CD4-positive, CD25-positive, alpha-beta regulatory T cell (primary cell): ENCODE results near the gene DOK3. TPM values are rescaled to one million over a fixed set of nuclear protein-coding genes. Genes with fewer than 3 reads are reported as not detected.
"Not testable (repeated sequence)": the region's sequence is repeated elsewhere in the genome, so short reads cannot be mapped to it uniquely, and the experiment has no call there.

Experiments used
- ATAC-seq, 2 donors: fragments of 150-1000 bp; cut with Tn5 transposase; one replicate each; pipeline ENCODE4 v1.10.0; 2021; ENCODE audit warnings: low read depth in 2 of 2, moderate number of reproducible peaks in 2 of 2, moderate library complexity in 1 of 2
- DNase-seq, 3 donors: peaks; one replicate each; pipeline versions ENCODE4 v3.0.0 to v3.0.0-alpha.2; 2012 to 2022; ENCODE audit warnings: mixed read lengths in 1 of 3
- H3K27ac ChIP-seq: one replicate; pipeline ENCODE4 v1.7.0; 2013; ENCODE audit warnings: mild to moderate bottlenecking, low read length; ENCODE audit not compliant: insufficient read depth, poor library complexity, severe bottlenecking
- H3K27me3 ChIP-seq: one replicate; pipeline ENCODE4 v1.7.0; 2013; ENCODE audit warnings: low read length; ENCODE audit not compliant: control insufficient read depth, insufficient read depth
- H3K36me3 ChIP-seq: one replicate; pipeline ENCODE4 v1.7.0; 2013; ENCODE audit warnings: mild to moderate bottlenecking, low read length, moderate library complexity; ENCODE audit not compliant: control insufficient read depth, insufficient read depth
- H3K4me1 ChIP-seq: 2 replicates; pipeline ENCODE4 v1.7.0; 2013; ENCODE audit warnings: mild to moderate bottlenecking, low read length; ENCODE audit not compliant: insufficient read depth, control insufficient read depth, poor library complexity, severe bottlenecking
- H3K4me3 ChIP-seq: one replicate; pipeline ENCODE4 v1.7.0; 2013; ENCODE audit warnings: low read depth, mild to moderate bottlenecking, low read length, moderate library complexity
- H3K9me3 ChIP-seq, 2 experiments: 1 replicate in 1 of 2; 2 replicates in 1 of 2; pipeline ENCODE4 v1.7.0; 2013; ENCODE audit warnings: low read length in 2 of 2, mild to moderate bottlenecking in 1 of 2, moderate library complexity in 1 of 2; ENCODE audit not compliant: control insufficient read depth in 2 of 2
- H3K27ac Mint-ChIP-seq, 3 donors: one replicate each; pipeline ENCODE4 v1.8.0; 2020 to 2022; ENCODE audit warnings: mild to moderate bottlenecking in 3 of 3, mixed read lengths in 3 of 3, moderate library complexity in 2 of 3
- H3K27me3 Mint-ChIP-seq: one replicate; pipeline ENCODE4 v1.8.0; 2022; ENCODE audit warnings: mild to moderate bottlenecking, mixed read lengths
- H3K36me3 Mint-ChIP-seq: one replicate; pipeline ENCODE4 v1.8.0; 2020; ENCODE audit warnings: mixed read lengths
- H3K4me1 Mint-ChIP-seq, 4 donors: one replicate each; pipeline ENCODE4 v1.8.0; 2020 to 2022; ENCODE audit warnings: mixed read lengths in 4 of 4, mild to moderate bottlenecking in 1 of 4
- H3K4me3 Mint-ChIP-seq, 4 donors: one replicate each; pipeline ENCODE4 v1.8.0; 2020 to 2022; ENCODE audit warnings: mild to moderate bottlenecking in 4 of 4, mixed read lengths in 4 of 4, moderate library complexity in 3 of 4
- H3K9me3 Mint-ChIP-seq, 7 donors: one replicate each; pipeline ENCODE4 v1.8.0; 2020 to 2022; ENCODE audit warnings: mixed read lengths in 7 of 7, mild to moderate bottlenecking in 3 of 7, moderate library complexity in 2 of 7
- polyA plus RNA-seq, 4 donors: library from polyadenylated mRNA; unstranded; fragments of 300-500 nt; fragmentation: Illumina TruSeq; gene quantifications; one replicate each; pipeline ENCODE4 v1.2.3, GENCODE V29; 2021
- total RNA-seq: library from RNA; stranded (reverse); gene quantifications from one replicate; pipeline ENCODE4 v1.2.3, GENCODE V29; 2022

Gene DOK3
- total and polyA plus RNA-seq, 5 donors from 2014 or later: 0.13 to 1.5 (median 0.17) TPM; not detected in 2

- Histone ChIP-seq H3K36me3 (peaks cover 50% of the 10 kb centered on the region), H3K4me1 (no peaks in the 10 kb centered on the region), H3K4me3 (no peak overlapping the region), H3K27ac (no peak overlapping the region), H3K9me3 (no peaks in the 10 kb centered on the region), H3K27me3 (no peaks in the 10 kb centered on the region)
- H3K27me3 Mint-ChIP-seq: no peaks in the 10 kb centered on the region
- DNase-seq (no peak), ATAC-seq (no peak)
- no peak overlapping the region for H3K27ac Mint-ChIP-seq
- peaks cover 15 to 29% (median 18%) of the 10 kb centered on the region in 4 donors for H3K4me1 Mint-ChIP-seq
- H3K9me3 Mint-ChIP-seq: no peaks in the 10 kb centered on the region
- no peak overlapping the region for H3K4me3 Mint-ChIP-seq
- H3K36me3 Mint-ChIP-seq: peaks cover 24% of the 10 kb centered on the region
Observed at GRCh38 chr5:177540438-177540837, 30.8 kb upstream of the DOK3 start.

GRCh38 chr5:177539411-177539810 lies 29.8 kb upstream of the DOK3 start:
- no peak overlapping the region for H3K27ac ChIP-seq
- no peaks in the 10 kb centered on the region for H3K9me3 ChIP-seq
- no peak for DNase-seq
- peaks cover 53% of the 10 kb centered on the region for H3K36me3 ChIP-seq
- Mint-ChIP-seq H3K27ac (no peak overlapping the region), H3K36me3 (peaks cover 24% of the 10 kb centered on the region), H3K4me3 (no peak overlapping the region), H3K27me3 (no peaks in the 10 kb centered on the region), H3K9me3 (no peaks in the 10 kb centered on the region), H3K4me1 (peaks cover 9 to 27% (median 20%) of the 10 kb centered on the region in 4 donors)
- H3K4me3 ChIP-seq: no peak overlapping the region
- no peak for ATAC-seq
- no peaks in the 10 kb centered on the region for H3K27me3 ChIP-seq
- no peaks in the 10 kb centered on the region for H3K4me1 ChIP-seq

GRCh38 chr5:177538876-177539275 lies 29.2 kb upstream of the DOK3 start:
- ATAC-seq (no peak), DNase-seq (no peak)
- H3K4me3 ChIP-seq: no peak overlapping the region
- Mint-ChIP-seq H3K27ac (no peak overlapping the region), H3K36me3 (peaks cover 25% of the 10 kb centered on the region), H3K4me1 (peaks cover 9 to 22% (median 19%) of the 10 kb centered on the region in 4 donors), H3K27me3 (no peaks in the 10 kb centered on the region), H3K4me3 (no peak overlapping the region), H3K9me3 (no peaks in the 10 kb centered on the region)
- H3K27ac ChIP-seq: no peak overlapping the region
- H3K9me3 ChIP-seq: no peaks in the 10 kb centered on the region
- peaks cover 53% of the 10 kb centered on the region for H3K36me3 ChIP-seq
- no peaks in the 10 kb centered on the region for H3K4me1 ChIP-seq
- H3K27me3 ChIP-seq: no peaks in the 10 kb centered on the region

GRCh38 chr5:177537389-177538361 lies 28.0 kb upstream of the DOK3 start:
- peaks cover 54% of the 10 kb centered on the region for H3K36me3 ChIP-seq

GRCh38 chr5:177536386-177536785 lies 26.8 kb upstream of the DOK3 start:
- Histone ChIP-seq H3K27ac (no peak overlapping the region), H3K4me1 (no peaks in the 10 kb centered on the region), H3K27me3 (no peaks in the 10 kb centered on the region), H3K36me3 (peaks cover 59% of the 10 kb centered on the region), H3K4me3 (no peak overlapping the region), H3K9me3 (no peaks in the 10 kb centered on the region)
- Mint-ChIP-seq H3K36me3 (peaks cover 31% of the 10 kb centered on the region), H3K4me3 (no peak overlapping the region), H3K9me3 (peaks cover 0 to 1% (median 0%) of the 10 kb centered on the region in 7 donors), H3K27ac (peak overlapping the region in 1 of 3 donors; percentile 60), H3K4me1 (peaks cover 0 to 12% (median 7%) of the 10 kb centered on the region in 4 donors), H3K27me3 (no peaks in the 10 kb centered on the region)
- no peak for ATAC-seq
- DNase-seq: no peak

More at GRCh38 chr5:177537389-177538361, 28.0 kb upstream of the DOK3 start:
- no peak overlapping the region for H3K27ac ChIP-seq
- no peaks in the 10 kb centered on the region for H3K9me3 ChIP-seq
- peaks cover 4 to 18% (median 12%) of the 10 kb centered on the region in 4 donors for H3K4me1 Mint-ChIP-seq
- H3K27me3 ChIP-seq: no peaks in the 10 kb centered on the region
- no peak overlapping the region for H3K4me3 ChIP-seq
- no peaks in the 10 kb centered on the region for H3K27me3 Mint-ChIP-seq
- H3K4me3 Mint-ChIP-seq: no peak overlapping the region
- H3K27ac Mint-ChIP-seq: peak overlapping the region in 1 of 3 donors; percentile 58
- peaks cover 32% of the 10 kb centered on the region for H3K36me3 Mint-ChIP-seq
- H3K4me1 ChIP-seq: no peaks in the 10 kb centered on the region
- no peak for DNase-seq
- H3K9me3 Mint-ChIP-seq: peaks cover 0 to 1% (median 0%) of the 10 kb centered on the region in 7 donors
- ATAC-seq: no peak

- no peaks in the 10 kb centered on the region for H3K9me3 ChIP-seq
- Mint-ChIP-seq H3K36me3 (peaks cover 35% of the 10 kb centered on the region), H3K27me3 (no peaks in the 10 kb centered on the region), H3K4me1 (peaks cover 0 to 10% (median 5%) of the 10 kb centered on the region in 4 donors), H3K27ac (no peak overlapping the region), H3K9me3 (peaks cover 0 to 1% (median 0%) of the 10 kb centered on the region in 7 donors), H3K4me3 (no peak overlapping the region)
- no peaks in the 10 kb centered on the region for H3K4me1 ChIP-seq
- no peak for DNase-seq
- ATAC-seq: no peak
- no peak overlapping the region for H3K27ac ChIP-seq
- H3K27me3 ChIP-seq: no peaks in the 10 kb centered on the region
- peaks cover 70% of the 10 kb centered on the region for H3K36me3 ChIP-seq
- H3K4me3 ChIP-seq: no peak overlapping the region
Observed at GRCh38 chr5:177535125-177535524, 25.5 kb upstream of the DOK3 start.

- not testable (repeated sequence) for H3K9me3 Mint-ChIP-seq, DNase-seq, H3K4me1 Mint-ChIP-seq, H3K4me3 ChIP-seq, H3K27me3 ChIP-seq, H3K4me3 Mint-ChIP-seq, H3K9me3 ChIP-seq, H3K27ac ChIP-seq, H3K4me1 ChIP-seq, H3K27me3 Mint-ChIP-seq, ATAC-seq, H3K27ac Mint-ChIP-seq
- H3K36me3 Mint-ChIP-seq: peaks cover 38% of the 10 kb centered on the region
- H3K36me3 ChIP-seq: peaks cover 73% of the 10 kb centered on the region
Observed at GRCh38 chr5:177534433-177534832, 24.8 kb upstream of the DOK3 start.
